Central memory CD8-positive, alpha-beta T cell (primary cell): ENCODE results near the gene CHRNB2.

Experiments
- ATAC-seq: fragments of 150-1000 bp; cut with Tn5 transposase; replicated peaks from 2 replicates; pipeline ENCODE4 v1.10.0; 2022; ENCODE audit warnings: mild to moderate bottlenecking, moderate FRiP score, moderate number of reproducible peaks; ENCODE audit not compliant: poor library complexity, severe bottlenecking; ENCODE audit errors: extremely low read depth
- DNase-seq, 2 donors: peaks; one replicate each; pipeline ENCODE4 v3.0.0; 2021; ENCODE audit warnings: low spot score in 2 of 2
- H3K27ac Mint-ChIP-seq: one replicate; pipeline ENCODE4 v1.8.0; 2022; ENCODE audit warnings: low read depth, mild to moderate bottlenecking, moderate library complexity, mixed read lengths
- H3K27me3 Mint-ChIP-seq: one replicate; pipeline ENCODE4 v1.8.0; 2022; ENCODE audit warnings: mixed read lengths
- H3K36me3 Mint-ChIP-seq: one replicate; pipeline ENCODE4 v1.8.0; 2022; ENCODE audit warnings: mild to moderate bottlenecking, moderate library complexity, mixed read lengths; ENCODE audit not compliant: insufficient read depth
- H3K4me1 Mint-ChIP-seq: one replicate; pipeline ENCODE4 v1.8.0; 2022; ENCODE audit warnings: mixed read lengths
- H3K4me3 Mint-ChIP-seq: one replicate; pipeline ENCODE4 v1.8.0; 2022; ENCODE audit warnings: mild to moderate bottlenecking, moderate library complexity, mixed read lengths
- H3K9me3 Mint-ChIP-seq: one replicate; pipeline ENCODE4 v1.8.0; 2022; ENCODE audit warnings: mixed read lengths

Gene CHRNB2

GRCh38 chr1:154626456-154627256, 59.1 kb downstream of the CHRNB2 start:
- peak overlapping the region; percentile 94 for H3K27ac Mint-ChIP-seq
- ATAC-seq (peak; percentile 26), DNase-seq (peak in 1 of 2 donors; percentile 16)
- peak overlapping the region; percentile 85 for H3K4me3 Mint-ChIP-seq
- H3K36me3 Mint-ChIP-seq = peaks cover 14% of the 10 kb centered on the region
- H3K9me3 Mint-ChIP-seq = peaks cover 7% of the 10 kb centered on the region
- peaks cover 13% of the 10 kb centered on the region for H3K27me3 Mint-ChIP-seq
- peaks cover 23% of the 10 kb centered on the region for H3K4me1 Mint-ChIP-seq

GRCh38 chr1:154627257-154628120, 59.9 kb downstream of the CHRNB2 start:
- Mint-ChIP-seq H3K9me3 (peaks cover 7% of the 10 kb centered on the region), H3K36me3 (peaks cover 14% of the 10 kb centered on the region), H3K4me3 (peak overlapping the region; percentile 85)

GRCh38 chr1:154628121-154628405, 60.5 kb downstream of the CHRNB2 start:
- Mint-ChIP-seq H3K4me3 (peak overlapping the region; percentile 85), H3K27me3 (peaks cover 25% of the 10 kb centered on the region), H3K9me3 (peaks cover 7% of the 10 kb centered on the region), H3K4me1 (peaks cover 12% of the 10 kb centered on the region), H3K36me3 (peaks cover 14% of the 10 kb centered on the region), H3K27ac (peak overlapping the region; percentile 94)
- no peak for DNase-seq
- ATAC-seq = no peak

More at GRCh38 chr1:154627257-154628120, 59.9 kb downstream of the CHRNB2 start:
- peaks cover 21% of the 10 kb centered on the region for H3K27me3 Mint-ChIP-seq
- DNase-seq (peak; percentile 81 to 87), ATAC-seq (peak; percentile 78)
- peaks cover 18% of the 10 kb centered on the region for H3K4me1 Mint-ChIP-seq
- H3K27ac Mint-ChIP-seq = peak overlapping the region; percentile 94

GRCh38 chr1:154629061-154629674, 61.6 kb downstream of the CHRNB2 start:
- H3K4me1 Mint-ChIP-seq = peaks cover 9% of the 10 kb centered on the region
- no peak for DNase-seq
- peaks cover 34% of the 10 kb centered on the region for H3K27me3 Mint-ChIP-seq
- no peak for ATAC-seq
- peaks cover 14% of the 10 kb centered on the region for H3K36me3 Mint-ChIP-seq
- peak overlapping the region; percentile 94 for H3K27ac Mint-ChIP-seq
- peaks cover 7% of the 10 kb centered on the region for H3K9me3 Mint-ChIP-seq
- peak overlapping the region; percentile 85 for H3K4me3 Mint-ChIP-seq
